Measurements from ENCODE around the gene AQP11.
"Not testable (repeated sequence)": the region's sequence is repeated elsewhere in the genome, so short reads cannot be mapped to it uniquely, and the experiment has no call there.

AQP11 gene

GRCh38 chr11:77593883-77594282, 4.1 kb downstream of the AQP11 start:
- no peak for DNase-seq

GRCh38 chr11:77596626-77597025, 6.9 kb downstream of the AQP11 start:
- DNase-seq = no peak

- DNase-seq = no peak
Measured at GRCh38 chr11:77598195-77598594, 8.4 kb downstream of the AQP11 start.

GRCh38 chr11:77602381-77603088, 12.8 kb downstream of the AQP11 start:
- DNase-seq = no peak

GRCh38 chr11:77604281-77604680, 14.5 kb downstream of the AQP11 start:
- DNase-seq = no peak

GRCh38 chr11:77609234-77609633, 19.5 kb downstream of the AQP11 start:
- DNase-seq = no peak

GRCh38 chr11:77611921-77612320, 22.2 kb downstream of the AQP11 start:
- DNase-seq = no peak

GRCh38 chr11:77617892-77618291, 28.1 kb downstream of the AQP11 start:
- DNase-seq = no peak

- DNase-seq = no peak
Measured at GRCh38 chr11:77619576-77620198, 29.9 kb downstream of the AQP11 start.

- no peak for DNase-seq
Measured at GRCh38 chr11:77630157-77630710, 40.5 kb downstream of the AQP11 start.

GRCh38 chr11:77633926-77634325, 44.2 kb downstream of the AQP11 start:
- not testable (repeated sequence) for DNase-seq

GRCh38 chr11:77636731-77637344, 47.1 kb downstream of the AQP11 start:
- no peak for DNase-seq

GRCh38 chr11:77637345-77638165, 47.8 kb downstream of the AQP11 start, which contains the start of gene CLNS1A:
CLNS1A (minus strand) TSS chr11:77637794; CDS start chr11:77637714, 80 bp downstream.
- peak; percentile 79 for DNase-seq

GRCh38 chr11:77642228-77642627, 52.5 kb downstream of the AQP11 start:
- no peak for DNase-seq

- DNase-seq = no peak
Measured at GRCh38 chr11:77644887-77645286, 55.1 kb downstream of the AQP11 start.

GRCh38 chr11:77647654-77648305, 58.0 kb downstream of the AQP11 start:
- DNase-seq = no peak

GRCh38 chr11:77650123-77650522, 60.4 kb downstream of the AQP11 start:
- DNase-seq = no peak

GRCh38 chr11:77654770-77655434, 65.1 kb downstream of the AQP11 start:
- no peak for DNase-seq

GRCh38 chr11:77656362-77656761, 66.6 kb downstream of the AQP11 start:
- DNase-seq = no peak

GRCh38 chr11:77658213-77659013, 68.7 kb downstream of the AQP11 start:
- DNase-seq = no peak

Measured in activated CD4-positive, CD25-positive, alpha-beta regulatory T cell treated with anti-CD3 and anti-CD28 coated beads, Interleukin-2, amount 50 U/mL, for 72 hours (primary cell).